Measurements from ENCODE around the gene DUSP16.
A peak's percentile ranks its signal among the peaks of the same experiment; 100 is the strongest.

Gene DUSP16

GRCh38 chr12:12460935-12461922 is 101.4 kb downstream of the DUSP16 start:
- DNase-seq: peak; percentile 64

GRCh38 chr12:12456637-12457036 is 106.0 kb downstream of the DUSP16 start:
- DNase-seq: no peak

- no peak for DNase-seq
Observed at GRCh38 chr12:12454315-12454714, 108.3 kb downstream of the DUSP16 start.

GRCh38 chr12:12453635-12454034 is 109.0 kb downstream of the DUSP16 start:
- DNase-seq: no peak

GRCh38 chr12:12452326-12452902 is 110.2 kb downstream of the DUSP16 start:
- DNase-seq: no peak

GRCh38 chr12:12451098-12451497 is 111.6 kb downstream of the DUSP16 start:
- no peak for DNase-seq

GRCh38 chr12:12450043-12450471 is 112.6 kb downstream of the DUSP16 start:
- no peak for DNase-seq

GRCh38 chr12:12449533-12450025 is 113.1 kb downstream of the DUSP16 start:
- DNase-seq: no peak

- DNase-seq: no peak
Observed at GRCh38 chr12:12447837-12448236, 114.8 kb downstream of the DUSP16 start.

- DNase-seq: no peak
Observed at GRCh38 chr12:12447236-12447635, 115.4 kb downstream of the DUSP16 start.

- DNase-seq: no peak
Observed at GRCh38 chr12:12446786-12447185, 115.9 kb downstream of the DUSP16 start.

- DNase-seq: no peak
Observed at GRCh38 chr12:12445882-12446181, 116.8 kb downstream of the DUSP16 start.

- no peak for DNase-seq
Observed at GRCh38 chr12:12445165-12445881, 117.3 kb downstream of the DUSP16 start.

- no peak for DNase-seq
Observed at GRCh38 chr12:12443431-12443878, 119.2 kb downstream of the DUSP16 start.

- DNase-seq: no peak
Observed at GRCh38 chr12:12442548-12443071, 120.1 kb downstream of the DUSP16 start.

GRCh38 chr12:12441843-12442461 is 120.7 kb downstream of the DUSP16 start:
- DNase-seq: peak; percentile 56

- no peak for DNase-seq
Observed at GRCh38 chr12:12441429-12441807, 121.2 kb downstream of the DUSP16 start.

GRCh38 chr12:12440784-12441428 is 121.8 kb downstream of the DUSP16 start:
- no peak for DNase-seq

- peak; percentile 78 for DNase-seq
Observed at GRCh38 chr12:12439636-12440035, 123.0 kb downstream of the DUSP16 start.

- no peak for DNase-seq
Observed at GRCh38 chr12:12436831-12437345, 125.8 kb downstream of the DUSP16 start.

GRCh38 chr12:12433203-12433731 is 129.4 kb downstream of the DUSP16 start:
- DNase-seq: no peak

GRCh38 chr12:12432364-12432763 is 130.3 kb downstream of the DUSP16 start:
- DNase-seq: no peak

All from activated naive CD4-positive, alpha-beta T cell treated with Interleukin-2 at 50 U/mL for 16 hours (primary cell).